BE2C (cell line): ENCODE results near the gene DPM3.
A peak's percentile ranks its signal among the peaks of the same experiment; 100 is the strongest.

Experiments used
- DNase-seq: peaks from one replicate; pipeline ENCODE4 v3.0.0-alpha.2; 2020
- H3K27me3 ChIP-seq: fragments of 250-450 bp; sonication (Bioruptor Pico); 2 replicates; pipeline ENCODE4 v1.5.1; 2020; ENCODE audit warnings: mild to moderate bottlenecking
- H3K36me3 ChIP-seq: fragments of 250-450 bp; sonication (Bioruptor Pico); 2 replicates; pipeline ENCODE4 v1.5.1; 2020; ENCODE audit warnings: mild to moderate bottlenecking
- H3K4me1 ChIP-seq: fragments of 250-450 bp; sonication (Bioruptor Pico); 2 replicates; pipeline ENCODE4 v1.5.1; 2020
- H3K4me3 ChIP-seq: 2 replicates; pipeline ENCODE4 v1.5.1; 2011; ENCODE audit warnings: low read depth, low read length
- H3K9me3 ChIP-seq: fragments of 250-450 bp; sonication (Bioruptor Pico); 2 replicates; pipeline ENCODE4 v1.5.1; 2020
- CTCF ChIP-seq: IDR thresholded peaks from 2 replicates; pipeline ENCODE4 v1.5.1; 2012; ENCODE audit warnings: mild to moderate bottlenecking, low read depth, low read length

Gene DPM3

GRCh38 chr1:155137154-155137949, 3.0 kb downstream of the DPM3 start:
- Histone ChIP-seq H3K4me1 (no peaks in the 10 kb centered on the region), H3K36me3 (no peaks in the 10 kb centered on the region; the same call in 1 of the 2 replicates), H3K4me3 (peak overlapping the region; percentile 95), H3K9me3 (no peaks in the 10 kb centered on the region), H3K27me3 (no peaks in the 10 kb centered on the region)
- TF ChIP-seq CTCF = no peak
- no peak for DNase-seq

- no peak for DNase-seq
- Histone ChIP-seq H3K27me3 (no peaks in the 10 kb centered on the region), H3K4me1 (no peaks in the 10 kb centered on the region), H3K9me3 (no peaks in the 10 kb centered on the region), H3K36me3 (no peaks in the 10 kb centered on the region; the same call in 1 of the 2 replicates), H3K4me3 (peak overlapping the region; percentile 95)
- no peak for TF ChIP-seq CTCF
Observed at GRCh38 chr1:155136748-155137147, 3.6 kb downstream of the DPM3 start.

- Histone ChIP-seq H3K36me3 (no peaks in the 10 kb centered on the region; the same call in 1 of the 2 replicates), H3K4me3 (peak within 1 kb of the TSS; percentile 95), H3K27me3 (no peaks in the 10 kb centered on the region), H3K9me3 (no peaks in the 10 kb centered on the region), H3K4me1 (no peaks in the 10 kb centered on the region)
- TF ChIP-seq CTCF = no peak
- DNase-seq = peak; percentile 98
Observed at GRCh38 chr1:155135415-155136028, 4.8 kb downstream of the DPM3 start, which contains the start of gene SLC50A1. Gene SLC50A1 (plus strand): TSS chr1:155135852. CDS start chr1:155135912, 60 bp downstream.

GRCh38 chr1:155134880-155135414, 5.4 kb downstream of the DPM3 start:
- no peaks in the 10 kb centered on the region; the same call in 1 of the 2 replicates for H3K36me3 ChIP-seq
- no peaks in the 10 kb centered on the region for H3K27me3 ChIP-seq
- peak overlapping the region; percentile 95 for H3K4me3 ChIP-seq
- DNase-seq = peak; percentile 67
- TF ChIP-seq CTCF = no peak
- H3K9me3 ChIP-seq = no peaks in the 10 kb centered on the region
- peaks cover 3% of the 10 kb centered on the region; the same call in 1 of the 2 replicates for H3K4me1 ChIP-seq

GRCh38 chr1:155134322-155134721, 6.0 kb downstream of the DPM3 start:
- Histone ChIP-seq H3K4me1 (peaks cover 7% of the 10 kb centered on the region), H3K36me3 (no peaks in the 10 kb centered on the region; the same call in 1 of the 2 replicates), H3K9me3 (no peaks in the 10 kb centered on the region), H3K27me3 (no peaks in the 10 kb centered on the region), H3K4me3 (peak overlapping the region; percentile 95; the same call in 1 of the 2 replicates)
- no peak for DNase-seq
- no peak for TF ChIP-seq CTCF
